HCT116 (cell line): ENCODE results near the gene SLC22A2. TPM values are rescaled to one million over a fixed set of nuclear protein-coding genes. Genes with fewer than 3 reads are reported as not detected.

Source experiments
- ATAC-seq: fragments of 200-7000 bp; cut with Tn5 transposase; 2 replicates; pipeline ENCODE4 v1.9.1; 2020; ENCODE audit warnings: mild to moderate bottlenecking, moderate library complexity
- BruUV-seq: library from RNA; stranded (reverse); fragments of 400-500 nt; replicated peaks from 2 replicates; lab custom pipeline; 2021; lab: Mats Ljungman, UMichigan
- CTCF ChIA-PET: fragments of 300-600 bp; sonication (Branson Sonifier 250); formaldehyde crosslinking; loops from one replicate; lab custom pipeline; 2021; ENCODE audit warnings: antibody characterized with exemption; lab: Charles Lee
- POLR2A ChIA-PET: fragments of 300-600, 350-600 bp; sonication (Branson Sonifier 250); formaldehyde crosslinking; loops from one replicate; lab custom pipeline; 2021; ENCODE audit warnings: antibody characterized with exemption; lab: Charles Lee
- RAD21 ChIA-PET, 2 experiments: fragments of 300-600 bp; sonication (Branson Sonifier 250); formaldehyde crosslinking; loops; one replicate each; lab custom pipeline; 2023; ENCODE audit warnings: low total read pairs in 2 of 2; ENCODE audit not compliant: uncharacterized antibody in 2 of 2, unreplicated experiment in 2 of 2, low non-redundant PET in 1 of 2; lab: Charles Lee
- DNase-seq: peaks from one replicate; pipeline ENCODE4 v3.0.0-alpha.2; 2010; ENCODE audit warnings: low read depth, low spot score
- H2AFZ ChIP-seq: fragments of 200-600 bp; shearing (Covaris generic), sonication (generic); 2 replicates; pipeline ENCODE4 v1.6.1; 2017; ENCODE audit warnings: low read depth, mixed run types, mixed read lengths, antibody characterized with exemption, low read length; ENCODE audit not compliant: poor library complexity, severe bottlenecking
- H3K27ac ChIP-seq: 2 replicates; pipeline ENCODE4 v1.5.1; 2012; ENCODE audit warnings: low read depth, low read length
- H3K27me3 ChIP-seq: fragments of 200-600 bp; sonication (generic); 2 replicates; pipeline ENCODE4 v1.6.1; 2016; ENCODE audit warnings: mixed run types, low read length, mixed read lengths; ENCODE audit not compliant: insufficient read depth
- H3K36me3 ChIP-seq, 2 experiments: fragments of 200-500 bp in 1 of 2; fragments of 200-600 bp in 1 of 2; sonication (Bioruptor generic) in 1 of 2; sonication (generic) in 1 of 2; 2 replicates each; pipeline versions ENCODE4 v1.5.1 to v1.6.1; 2014 to 2016; ENCODE audit warnings: low read length in 2 of 2, inconsistent platforms in 1 of 2, mixed read lengths in 1 of 2, mixed run types in 1 of 2; ENCODE audit not compliant: insufficient read depth in 2 of 2, control insufficient read depth in 1 of 2
- H3K4me1 ChIP-seq, 2 experiments: fragments of 200-600 bp in 1 of 2; sonication (generic) in 1 of 2; 2 replicates each; pipeline versions ENCODE4 v1.5.1 to v1.6.1; 2012 to 2017; ENCODE audit warnings: low read length in 2 of 2, inconsistent platforms in 1 of 2, mild to moderate bottlenecking in 1 of 2, mixed read lengths in 1 of 2, mixed run types in 1 of 2, moderate library complexity in 1 of 2; ENCODE audit not compliant: insufficient read depth in 2 of 2, control insufficient read depth in 1 of 2
- H3K4me2 ChIP-seq: fragments of 200-600 bp; sonication (generic); 2 replicates; pipeline ENCODE4 v1.6.1; 2017; ENCODE audit warnings: mixed run types, low read length, mixed read lengths
- H3K4me3 ChIP-seq, 2 experiments: fragments of 200-600 bp in 1 of 2; sonication (generic) in 1 of 2; replicated peaks in 1 of 2; 2 replicates each; pipeline ENCODE4 v1.5.1; 2011 to 2016; ENCODE audit warnings: low read length in 2 of 2, control low read depth in 1 of 2, low read depth in 1 of 2, mild to moderate bottlenecking in 1 of 2, mixed read lengths in 1 of 2, mixed run types in 1 of 2
- H3K79me2 ChIP-seq: fragments of 200-600 bp; sonication (generic); 2 replicates; pipeline ENCODE4 v1.6.1; 2017; ENCODE audit warnings: mild to moderate bottlenecking, mixed run types, low read length, moderate library complexity, mixed read lengths; ENCODE audit not compliant: insufficient read depth
- H3K9ac ChIP-seq: fragments of 200-600 bp; sonication (generic); 2 replicates; pipeline ENCODE4 v1.6.1; 2016; ENCODE audit warnings: low read length, mixed read lengths
- H3K9me2 ChIP-seq: fragments of 200-600 bp; sonication (generic), shearing (Covaris generic); 2 replicates; pipeline ENCODE4 v1.6.1; 2017; ENCODE audit warnings: mixed run types, mild to moderate bottlenecking, moderate library complexity; ENCODE audit not compliant: insufficient read depth
- H3K9me3 ChIP-seq, 2 experiments: fragments of 200-500 bp in 1 of 2; fragments of 200-600 bp in 1 of 2; sonication (Bioruptor generic) in 1 of 2; sonication (generic) in 1 of 2; 2 replicates each; pipeline ENCODE4 v1.6.1; 2014 to 2017; ENCODE audit warnings: low read length in 2 of 2, mixed read lengths in 2 of 2, inconsistent platforms in 1 of 2, low read depth in 1 of 2, mild to moderate bottlenecking in 1 of 2, mixed run types in 1 of 2, moderate library complexity in 1 of 2; ENCODE audit not compliant: control insufficient read depth in 1 of 2, insufficient read depth in 1 of 2
- H4K20me1 ChIP-seq: fragments of 200-600 bp; sonication (generic), shearing (Covaris generic); 2 replicates; pipeline ENCODE4 v1.6.1; 2017; ENCODE audit warnings: mixed run types, mild to moderate bottlenecking, moderate library complexity; ENCODE audit not compliant: insufficient read depth
- CEBPB ChIP-seq: IDR thresholded peaks from 2 replicates; pipeline ENCODE4 v1.6.1; 2012; ENCODE audit warnings: low read depth
- CTCF ChIP-seq, 3 experiments: fragments of 200-600 bp in 1 of 3; sonication (generic) in 1 of 3; IDR thresholded peaks in 2 of 3; conservative IDR thresholded peaks in 1 of 3; 2 replicates each; pipeline ENCODE4 v1.5.1; 2012 to 2017; ENCODE audit warnings: low read depth in 2 of 3, low read length in 2 of 3, antibody characterized with exemption in 1 of 3, borderline replicate concordance in 1 of 3, control low read depth in 1 of 3, mild to moderate bottlenecking in 1 of 3, mixed read lengths in 1 of 3, mixed run types in 1 of 3, moderate library complexity in 1 of 3; ENCODE audit not compliant: insufficient read depth in 1 of 3
- FOSL1 ChIP-seq: IDR thresholded peaks from 2 replicates; pipeline ENCODE4 v1.6.1; 2012; ENCODE audit warnings: low read depth
- JUND ChIP-seq: IDR thresholded peaks from 2 replicates; pipeline ENCODE4 v1.6.1; 2012
- RAD21 ChIP-seq: IDR thresholded peaks from 2 replicates; pipeline ENCODE4 v1.6.1; 2012; ENCODE audit warnings: low read depth, mild to moderate bottlenecking
- intact Hi-C: fragments of 100-400 bp; cut with micrococcal nuclease; formaldehyde crosslinking; loops from 2 replicates; pipeline ENCODE4 v1.10.0; 2022
- total RNA-seq: library from RNA; stranded (reverse); gene quantifications from one replicate; pipeline ENCODE4 v1.2.1, GENCODE V29; 2021; ENCODE audit not compliant: unreplicated experiment

The SLC22A2 gene
- total RNA-seq, 1 experiment from 2014 or later, result not detected

- Histone ChIP-seq H2AFZ (no peak overlapping the region), H3K4me2 (no peak overlapping the region), H3K4me3 (no peak overlapping the region), H3K9me3 (peaks cover 3 to 5% of the 10 kb centered on the region in 2 experiments; a peak in 2 of 4 replicates), H3K9ac (no peak overlapping the region), H3K27me3 (no peaks in the 10 kb centered on the region), H3K79me2 (no peaks in the 10 kb centered on the region), H3K4me1 (no peaks in the 10 kb centered on the region), H3K9me2 (no peaks in the 10 kb centered on the region), H3K27ac (no peak overlapping the region), H3K36me3 (no peaks in the 10 kb centered on the region), H4K20me1 (no peaks in the 10 kb centered on the region)
- ATAC-seq, result no peak
- ChIA-PET POLR2A (no interaction called here), CTCF (interaction anchor here (0.9 to 2.5 kb wide), 5 partner anchors 76 to 358 kb away, joined by 3 to 23 read pairs (median 5); no protein-coding TSS in a partner anchor), RAD21 (interaction anchor here (1.1 to 2.7 kb wide), 3 partner anchors 234 to 358 kb away, joined by 3 to 6 read pairs (median 4); no protein-coding TSS in a partner anchor)
- DNase-seq, result no peak
- no TSS peak for BruUV-seq
- TF ChIP-seq JUND, result no peak
- intact Hi-C loops, result loop anchor here (1.0 kb wide), 1 partner anchor 234 kb away; no protein-coding TSS in a partner anchor
Measured at GRCh38 chr6:160221918-160222317, 36.7 kb downstream of the SLC22A2 start.

- Histone ChIP-seq H3K4me2 (no peak overlapping the region), H3K9ac (no peak overlapping the region), H4K20me1 (no peaks in the 10 kb centered on the region), H3K4me3 (no peak overlapping the region), H3K9me3 (peaks cover 3 to 5% of the 10 kb centered on the region in 2 experiments; a peak in 2 of 4 replicates), H3K36me3 (no peaks in the 10 kb centered on the region), H3K79me2 (no peaks in the 10 kb centered on the region), H3K9me2 (no peaks in the 10 kb centered on the region), H3K4me1 (no peaks in the 10 kb centered on the region), H3K27me3 (no peaks in the 10 kb centered on the region), H3K27ac (no peak overlapping the region), H2AFZ (no peak overlapping the region)
- RAD21 ChIA-PET, result interaction anchor here (0.7 to 2.7 kb wide), 4 partner anchors 17 to 358 kb away, joined by 3 to 6 read pairs (median 4); no protein-coding TSS in a partner anchor
- no peak for DNase-seq
- peak; percentile 82 for ATAC-seq
- CTCF ChIA-PET, result interaction anchor here (0.7 to 2.5 kb wide), 8 partner anchors 33 to 358 kb away, joined by 3 to 23 read pairs (median 4); no protein-coding TSS in a partner anchor
- intact Hi-C loops, result loop anchor here (1.0 kb wide), 1 partner anchor 235 kb away; no protein-coding TSS in a partner anchor
- POLR2A ChIA-PET, result no interaction called here
- TF ChIP-seq FOSL1 (no peak), CTCF (IDR thresholded peaks at IDR 0.05 in 2 of 3, conservative IDR thresholded peaks at IDR 0.05 in 1 of 3; ENCODE audit: borderline replicate concordance in 1 of 3, insufficient read depth in 1 of 3, low read depth in 2 of 3, low read length in 2 of 3) (peak; percentile 4 to 37 (median 35); a peak in 3 of 6 replicates), CEBPB (peak; percentile 45; the same call in 1 of the 2 replicates), RAD21 (peak; percentile 66)
- no TSS peak for BruUV-seq
Measured at GRCh38 chr6:160221423-160221822, 37.2 kb downstream of the SLC22A2 start.
